AG04449 (cell line): ENCODE results near the gene MIF.
"Not testable (repeated sequence)": the region's sequence is repeated elsewhere in the genome, so short reads cannot be mapped to it uniquely, and the experiment has no call there.

Source experiments
- CTCF ChIA-PET: fragments of 350-600 bp; formaldehyde crosslinking; extraction: SDS; loops from one replicate; lab custom pipeline; 2021; ENCODE audit warnings: antibody characterized with exemption; lab: Yijun Ruan, JAX
- POLR2A ChIA-PET: fragments of 400-600, 350-600 bp; formaldehyde crosslinking; extraction: SDS; loops from one replicate; lab custom pipeline; 2020; ENCODE audit warnings: antibody characterized with exemption, inconsistent platforms; lab: Yijun Ruan, JAX
- DNase-seq: peaks from one replicate; pipeline ENCODE4 v3.0.0-alpha.2; 2010; ENCODE audit warnings: low read depth, low spot score
- H3K4me3 ChIP-seq: 2 replicates; pipeline ENCODE4 v1.5.1; 2011; ENCODE audit warnings: low read depth, mild to moderate bottlenecking, control low read depth, low read length
- CTCF ChIP-seq: IDR thresholded peaks from one replicate; pipeline ENCODE4 v1.5.1; 2011; ENCODE audit warnings: mild to moderate bottlenecking, moderate library complexity, low read length, control low read depth, inconsistent platforms; ENCODE audit not compliant: insufficient read depth; ENCODE audit errors: missing control alignments

Gene MIF

GRCh38 chr22:23857606-23858483 is 36.3 kb upstream of the MIF start, which contains the start of gene SLC2A11:
Gene SLC2A11 (plus strand): TSS chr22:23857875. CDS start chr22:23858000, 125 bp downstream.
- ChIA-PET POLR2A (interaction anchor here (0.6 to 1.6 kb wide), 10 partner anchors 10 to 336 kb away, joined by 3 to 8 read pairs (median 4); partner anchors contain the start of gene MIF), CTCF (interaction anchor here (0.7 to 4.5 kb wide), 15 partner anchors 8 to 98 kb away, joined by 3 to 50 read pairs (median 7); partner anchors contain the start of genes CHCHD10 and MIF)
- peak within 1 kb of the TSS; percentile 72 for H3K4me3 ChIP-seq
- peak; percentile 23 for TF ChIP-seq CTCF
- peak; percentile 65 for DNase-seq

GRCh38 chr22:23858484-23858815 is 35.7 kb upstream of the MIF start:
- TF ChIP-seq CTCF, result no peak
- DNase-seq, result no peak
- CTCF ChIA-PET, result interaction anchor here (0.8 to 4.5 kb wide), 10 partner anchors 8 to 98 kb away, joined by 3 to 50 read pairs (median 8); partner anchors contain the start of genes CHCHD10 and MIF
- POLR2A ChIA-PET, result interaction anchor here (0.6 to 1.0 kb wide), 2 partner anchors 24 to 36 kb away, joined by 3 to 4 read pairs; partner anchors contain the start of gene MIF
- H3K4me3 ChIP-seq, result peak overlapping the region; percentile 72

DNA sequence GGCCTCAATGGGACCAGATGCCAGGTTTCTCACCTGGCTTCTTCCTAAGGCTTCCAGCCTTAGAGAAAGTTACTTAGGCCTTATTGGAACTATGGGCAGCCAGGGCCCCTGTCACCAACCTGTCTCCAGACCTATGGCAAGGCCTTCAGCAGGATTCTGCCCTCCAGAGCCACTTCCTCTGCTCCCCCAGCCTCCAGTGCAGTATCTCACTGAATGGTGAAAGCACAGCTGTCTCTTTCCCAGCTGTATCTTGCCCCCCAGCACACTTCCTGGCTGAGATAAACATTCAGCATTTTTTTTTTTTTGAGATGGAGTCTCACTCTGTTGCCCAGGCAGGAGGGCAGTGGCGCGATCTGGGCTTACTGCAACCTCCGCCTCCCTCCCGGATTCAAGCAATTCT is 35.0 kb upstream of the MIF start:
- ChIA-PET CTCF (interaction anchor here (0.8 to 4.5 kb wide), 8 partner anchors 9 to 97 kb away, joined by 3 to 50 read pairs (median 8); partner anchors contain the start of genes CHCHD10 and MIF), POLR2A (interaction anchor here (1.0 kb wide), 1 partner anchor 35 kb away, joined by 4 read pairs; the partner anchor contains the start of gene MIF)
- no peak for TF ChIP-seq CTCF
- no peak for DNase-seq
- no peak overlapping the region for H3K4me3 ChIP-seq

DNA sequence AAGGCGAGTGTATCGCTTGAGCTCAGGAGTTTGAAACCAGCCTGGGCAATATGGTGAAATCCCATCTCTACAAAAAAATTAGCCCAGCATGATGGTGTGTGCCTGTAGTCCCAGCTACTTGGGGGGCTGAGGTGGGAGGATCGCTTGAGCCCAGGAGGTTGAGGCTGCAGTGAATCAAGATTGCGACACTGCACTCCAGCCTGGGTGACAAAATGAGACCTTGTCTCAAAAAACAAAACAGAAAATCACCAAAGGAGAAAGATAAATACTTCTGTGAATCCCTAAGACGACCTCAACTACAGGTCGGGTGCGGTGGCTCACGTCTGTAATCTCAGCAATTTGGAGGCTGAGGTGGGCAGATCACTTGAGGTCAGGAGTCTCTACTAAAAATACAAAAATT is 34.0 kb upstream of the MIF start:
- DNase-seq, H3K4me3 ChIP-seq, POLR2A ChIA-PET: not testable (repeated sequence)
- CTCF ChIA-PET, result interaction anchor here (0.9 to 4.5 kb wide), 6 partner anchors 8 to 95 kb away, joined by 3 to 50 read pairs (median 18); partner anchors contain the start of gene MIF

GRCh38 chr22:23862103-23862502 is 32.1 kb upstream of the MIF start:
- no peak overlapping the region for H3K4me3 ChIP-seq
- TF ChIP-seq CTCF, result peak; percentile 78
- POLR2A ChIA-PET, result no interaction called here
- no peak for DNase-seq
- CTCF ChIA-PET, result interaction anchor here (2.3 to 3.9 kb wide), 4 partner anchors 11 to 94 kb away, joined by 7 to 23 read pairs (median 18); partner anchors contain the start of gene MIF

GRCh38 chr22:23864499-23865154 is 29.6 kb upstream of the MIF start:
- CTCF ChIA-PET, result interaction anchor here (1.4 to 3.9 kb wide), 6 partner anchors 8 to 91 kb away, joined by 3 to 23 read pairs (median 14); partner anchors contain the start of gene MIF
- DNase-seq, POLR2A ChIA-PET, H3K4me3 ChIP-seq: not testable (repeated sequence)

DNA sequence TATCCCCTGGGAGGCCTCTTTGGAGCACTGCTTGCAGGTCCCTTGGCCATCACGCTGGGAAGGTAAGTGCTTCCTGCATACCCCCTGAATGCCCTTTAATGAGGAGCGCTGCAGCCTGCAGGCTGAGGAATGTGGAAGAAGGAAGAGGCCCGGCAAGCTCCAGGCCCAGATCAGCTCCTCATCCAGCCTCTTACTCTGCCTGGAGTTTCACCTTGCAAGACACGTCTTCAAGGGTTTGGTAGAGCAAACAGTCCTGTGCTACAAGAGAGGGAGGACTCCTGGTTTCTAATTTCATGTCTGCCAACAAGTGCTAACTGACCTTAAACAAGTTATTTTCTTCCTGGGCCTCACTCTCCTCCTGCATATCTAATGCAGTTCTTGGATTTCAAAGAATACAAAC is 25.6 kb upstream of the MIF start:
- no peak overlapping the region for H3K4me3 ChIP-seq
- DNase-seq, result no peak
- ChIA-PET POLR2A (no interaction called here), CTCF (interaction anchor here (0.6 to 1.7 kb wide), 4 partner anchors 9 to 16 kb away, joined by 3 to 4 read pairs (median 4); no protein-coding TSS in a partner anchor)
- TF ChIP-seq CTCF, result no peak
